GM18507 (cell line): ENCODE measurements around the gene HTR1D.

Experiments
- DNase-seq: peaks from one replicate; pipeline ENCODE4 v3.0.0; 2011; ENCODE audit warnings: low read depth; ENCODE audit not compliant: insufficient read length; ENCODE audit errors: extremely low spot score
- FAIRE-seq: peaks from 2 replicates; lab custom pipeline; 2011; peaks lifted over from hg19 to GRCh38; lab: Jason Lieb, UNC

HTR1D gene

GRCh38 chr1:23163395-23163794 is 53.9 kb downstream of the HTR1D start:
- no peak for DNase-seq
- no peak for FAIRE-seq

- FAIRE-seq (no peak), DNase-seq (no peak)
Measured at GRCh38 chr1:23159963-23160877, 57.1 kb downstream of the HTR1D start.

- DNase-seq: no peak
- no peak for FAIRE-seq
Measured at GRCh38 chr1:23156940-23157339, 60.4 kb downstream of the HTR1D start.

- no peak for DNase-seq
- no peak for FAIRE-seq
Measured at GRCh38 chr1:23152966-23153684, 64.2 kb downstream of the HTR1D start.

- FAIRE-seq (no peak), DNase-seq (no peak)
Measured at GRCh38 chr1:23150742-23151141, 66.6 kb downstream of the HTR1D start.

GRCh38 chr1:23150125-23150524 is 67.2 kb downstream of the HTR1D start:
- DNase-seq: no peak
- FAIRE-seq: no peak

- FAIRE-seq (peak; percentile 80), DNase-seq (peak; percentile 47)
Measured at GRCh38 chr1:23149114-23149513, 68.2 kb downstream of the HTR1D start.

GRCh38 chr1:23148084-23148483 is 69.2 kb downstream of the HTR1D start:
- peak; percentile 18 for FAIRE-seq
- no peak for DNase-seq
